OCI-LY7 (cell line): ENCODE data around the gene TRMU.

Experiments used
- EZH2phosphoT487 ChIP-seq: fragments of 200-600 bp; sonication (generic); IDR thresholded peaks from 2 replicates; pipeline ENCODE4 v1.6.1; 2018; ENCODE audit warnings: low read depth, borderline replicate concordance, mild to moderate bottlenecking, mixed run types, antibody characterized with exemption, low read length, moderate library complexity, mixed read lengths
- TF ChIP-seq, protein P1 (sequence below): fragments of 200-600 bp; sonication (generic); conservative IDR thresholded peaks from 2 replicates; pipeline ENCODE4 v1.5.1; 2014; ENCODE audit warnings: mild to moderate bottlenecking, antibody characterized with exemption, low read length, moderate library complexity, mixed read lengths

DNA sequence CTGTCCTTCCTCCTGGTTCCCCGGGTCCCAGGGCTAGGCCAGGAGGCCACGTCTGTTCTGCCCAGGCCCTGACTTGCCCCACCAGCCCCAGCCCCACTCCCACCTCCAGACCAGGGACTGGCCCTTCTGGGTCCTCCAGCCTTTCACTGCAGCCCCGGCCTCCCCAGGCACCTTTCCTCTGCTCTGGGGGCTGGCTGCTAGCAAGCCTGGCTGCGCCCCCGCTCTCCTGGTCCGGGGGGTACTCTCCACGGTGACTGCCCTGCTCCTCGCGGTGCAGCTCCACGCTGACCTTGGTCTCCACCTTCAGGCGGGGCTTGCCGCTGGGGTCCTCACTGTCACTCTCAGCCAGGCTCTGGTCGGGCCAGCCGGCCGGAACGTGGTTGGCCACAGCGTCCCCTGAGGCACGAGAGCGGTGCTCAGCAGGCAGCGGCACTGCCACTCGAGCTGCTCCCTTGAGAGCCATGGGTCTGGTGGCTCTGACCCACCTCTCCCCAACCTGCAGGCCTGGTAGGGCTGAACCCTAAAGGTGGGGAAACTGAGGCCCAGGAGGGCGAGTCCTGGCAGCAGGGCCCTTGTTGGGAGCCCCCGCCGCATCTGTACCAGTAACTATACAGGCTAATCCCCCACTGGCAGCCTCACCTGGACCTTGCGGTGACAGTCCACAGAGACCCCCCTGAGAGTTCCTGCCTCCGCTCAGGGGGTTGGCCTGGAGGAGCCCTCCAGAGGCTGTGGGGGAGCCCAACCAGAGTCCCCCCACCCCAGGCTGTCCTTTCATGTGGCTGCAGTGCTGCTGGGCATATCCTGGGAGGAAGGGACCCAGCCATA, 29.0 kb downstream of the TRMU start:
- TF ChIP-seq, protein P1, sequence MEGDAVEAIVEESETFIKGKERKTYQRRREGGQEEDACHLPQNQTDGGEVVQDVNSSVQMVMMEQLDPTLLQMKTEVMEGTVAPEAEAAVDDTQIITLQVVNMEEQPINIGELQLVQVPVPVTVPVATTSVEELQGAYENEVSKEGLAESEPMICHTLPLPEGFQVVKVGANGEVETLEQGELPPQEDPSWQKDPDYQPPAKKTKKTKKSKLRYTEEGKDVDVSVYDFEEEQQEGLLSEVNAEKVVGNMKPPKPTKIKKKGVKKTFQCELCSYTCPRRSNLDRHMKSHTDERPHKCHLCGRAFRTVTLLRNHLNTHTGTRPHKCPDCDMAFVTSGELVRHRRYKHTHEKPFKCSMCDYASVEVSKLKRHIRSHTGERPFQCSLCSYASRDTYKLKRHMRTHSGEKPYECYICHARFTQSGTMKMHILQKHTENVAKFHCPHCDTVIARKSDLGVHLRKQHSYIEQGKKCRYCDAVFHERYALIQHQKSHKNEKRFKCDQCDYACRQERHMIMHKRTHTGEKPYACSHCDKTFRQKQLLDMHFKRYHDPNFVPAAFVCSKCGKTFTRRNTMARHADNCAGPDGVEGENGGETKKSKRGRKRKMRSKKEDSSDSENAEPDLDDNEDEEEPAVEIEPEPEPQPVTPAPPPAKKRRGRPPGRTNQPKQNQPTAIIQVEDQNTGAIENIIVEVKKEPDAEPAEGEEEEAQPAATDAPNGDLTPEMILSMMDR = no peak
- no peak for TF ChIP-seq EZH2phosphoT487
